Measurements from ENCODE around the gene MAD1L1.

- TF ChIP-seq, protein P1, sequence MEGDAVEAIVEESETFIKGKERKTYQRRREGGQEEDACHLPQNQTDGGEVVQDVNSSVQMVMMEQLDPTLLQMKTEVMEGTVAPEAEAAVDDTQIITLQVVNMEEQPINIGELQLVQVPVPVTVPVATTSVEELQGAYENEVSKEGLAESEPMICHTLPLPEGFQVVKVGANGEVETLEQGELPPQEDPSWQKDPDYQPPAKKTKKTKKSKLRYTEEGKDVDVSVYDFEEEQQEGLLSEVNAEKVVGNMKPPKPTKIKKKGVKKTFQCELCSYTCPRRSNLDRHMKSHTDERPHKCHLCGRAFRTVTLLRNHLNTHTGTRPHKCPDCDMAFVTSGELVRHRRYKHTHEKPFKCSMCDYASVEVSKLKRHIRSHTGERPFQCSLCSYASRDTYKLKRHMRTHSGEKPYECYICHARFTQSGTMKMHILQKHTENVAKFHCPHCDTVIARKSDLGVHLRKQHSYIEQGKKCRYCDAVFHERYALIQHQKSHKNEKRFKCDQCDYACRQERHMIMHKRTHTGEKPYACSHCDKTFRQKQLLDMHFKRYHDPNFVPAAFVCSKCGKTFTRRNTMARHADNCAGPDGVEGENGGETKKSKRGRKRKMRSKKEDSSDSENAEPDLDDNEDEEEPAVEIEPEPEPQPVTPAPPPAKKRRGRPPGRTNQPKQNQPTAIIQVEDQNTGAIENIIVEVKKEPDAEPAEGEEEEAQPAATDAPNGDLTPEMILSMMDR (IDR thresholded peaks at IDR 0.05; ENCODE audit: extremely low read depth in 1 of 2, insufficient read depth in 1 of 2, low read depth in 1 of 2, low read length in 2 of 2): no peak
- no peak for TF ChIP-seq MAX (IDR thresholded peaks at IDR 0.05; ENCODE audit: insufficient read depth, insufficient read length)
- no peak for TF ChIP-seq POLR2A (IDR thresholded peaks at IDR 0.05; ENCODE audit: low read depth, low read length)
These were observed 326.5 kb downstream of the MAD1L1 start for GRCh38 chr7:1906087-1906830.
